HepG2 (cell line): ENCODE measurements around the gene NT5DC2. TPM values are rescaled to one million over a fixed set of nuclear protein-coding genes. Genes with fewer than 3 reads are reported as not detected.

ENCODE experiments used
- CENPX ChIP-seq: sonication (generic); formaldehyde crosslinking; IDR thresholded peaks from 2 replicates; pipeline ENCODE4 v1.9.0; 2021; ENCODE audit warnings: mild to moderate bottlenecking, missing genetic modification reagents, moderate library complexity
- DDIT3 ChIP-seq: sonication (generic); formaldehyde crosslinking; IDR thresholded peaks from 2 replicates; pipeline ENCODE4 v1.4.0; 2020; ENCODE audit warnings: mild to moderate bottlenecking, missing genetic modification reagents
- HOXA7 ChIP-seq: sonication (generic); formaldehyde crosslinking; IDR thresholded peaks from 2 replicates; pipeline ENCODE4 v1.8.1; 2022; ENCODE audit warnings: mild to moderate bottlenecking, missing genetic modification reagents, moderate library complexity
- KDM3A ChIP-seq: IDR thresholded peaks from 2 replicates; pipeline ENCODE4 v1.6.1; 2018; ENCODE audit warnings: low read depth, missing compliant biosample characterization
- KLF12 ChIP-seq: sonication (generic); formaldehyde crosslinking; IDR thresholded peaks from 2 replicates; pipeline ENCODE4 v1.4.0; 2020; ENCODE audit warnings: missing genetic modification reagents, borderline replicate concordance
- NCOA5 ChIP-seq: sonication (generic); formaldehyde crosslinking; IDR thresholded peaks from 2 replicates; pipeline ENCODE4 v1.4.0; 2020; ENCODE audit warnings: missing genetic modification reagents
- POGZ ChIP-seq: sonication (generic); formaldehyde crosslinking; IDR thresholded peaks from 2 replicates; pipeline ENCODE4 v1.4.0; 2020; ENCODE audit warnings: mild to moderate bottlenecking, missing genetic modification reagents
- PRDM4 ChIP-seq: sonication (generic); formaldehyde crosslinking; IDR thresholded peaks from 2 replicates; pipeline ENCODE4 v1.9.0; 2021; ENCODE audit warnings: missing genetic modification reagents, borderline replicate concordance
- RORA ChIP-seq: sonication (generic); formaldehyde crosslinking; IDR thresholded peaks from 2 replicates; pipeline ENCODE4 v1.5.0; 2020; ENCODE audit warnings: mild to moderate bottlenecking, missing genetic modification reagents, moderate library complexity
- TRAFD1 ChIP-seq: sonication (generic); formaldehyde crosslinking; IDR thresholded peaks from 2 replicates; pipeline ENCODE4 v1.5.1; 2020; ENCODE audit warnings: missing genetic modification reagents, mild to moderate bottlenecking, borderline replicate concordance
- YEATS4 ChIP-seq: sonication (generic); formaldehyde crosslinking; IDR thresholded peaks from 2 replicates; pipeline ENCODE4 v1.4.0; 2020; ENCODE audit warnings: missing genetic modification reagents, borderline replicate concordance
- ZNF512 ChIP-seq: sonication (generic); formaldehyde crosslinking; IDR thresholded peaks from 2 replicates; pipeline ENCODE4 v1.4.0; 2020; ENCODE audit warnings: mild to moderate bottlenecking, missing genetic modification reagents
- ZNF549 ChIP-seq: sonication (generic); formaldehyde crosslinking; IDR thresholded peaks from 2 replicates; pipeline ENCODE4 v1.5.0; 2020; ENCODE audit warnings: missing genetic modification reagents
- ZNF773 ChIP-seq: sonication (generic); formaldehyde crosslinking; IDR thresholded peaks from 2 replicates; pipeline ENCODE4 v1.4.0; 2020; ENCODE audit warnings: missing genetic modification reagents, borderline replicate concordance
- ZNF800 ChIP-seq: sonication (generic); formaldehyde crosslinking; IDR thresholded peaks from 2 replicates; pipeline ENCODE4 v1.4.0; 2020; ENCODE audit warnings: missing genetic modification reagents
- ZNF841 ChIP-seq: sonication (generic); formaldehyde crosslinking; IDR thresholded peaks from 2 replicates; pipeline ENCODE4 v1.8.1; 2023; ENCODE audit warnings: missing genetic modification reagents, borderline replicate concordance
- ZNF850 ChIP-seq: sonication (generic); formaldehyde crosslinking; conservative IDR thresholded peaks from 2 replicates; pipeline ENCODE4 v1.9.0; 2021; ENCODE audit warnings: mild to moderate bottlenecking, missing genetic modification reagents
- ZSCAN30 ChIP-seq: sonication (generic); formaldehyde crosslinking; IDR thresholded peaks from 2 replicates; pipeline ENCODE4 v1.5.0; 2020; ENCODE audit warnings: mild to moderate bottlenecking, missing genetic modification reagents
- polyA plus RNA-seq, 8 experiments: library from polyadenylated mRNA; depleted of rRNA in 3 of 8; stranded (reverse) in 7 of 8; unstranded in 1 of 8; fragments of >200 nt; fragmentation: Illumina TruSeq in 4 of 8; extraction: Trizol in 4 of 8; gene quantifications; 2 replicates each; pipeline versions ENCODE4 v1.2.1 to v1.2.3, GENCODE V29; 2011 to 2016; ENCODE audit warnings: low read depth in 4 of 8, missing spikeins in 1 of 8, mixed read lengths in 1 of 8; ENCODE audit not compliant: insufficient read depth in 1 of 8
- total RNA-seq, 5 experiments: library from RNA; depleted of rRNA; stranded (reverse); fragments of >200 nt; fragmentation: Illumina TruSeq; extraction: Trizol; gene quantifications; 2 replicates each; pipeline ENCODE4 v1.2.3, GENCODE V29; 2016; ENCODE audit warnings: low read depth in 1 of 5

Gene NT5DC2
- total and polyA plus RNA-seq, 2 of the 13 experiments (the other 11 are each of a cell fraction or from before 2014, with no cell fraction given): 131 to 240 TPM

GRCh38 chr3:52536369-52537164 is 2.9 kb upstream of the NT5DC2 start, which contains the start of gene UQCC5 (continued):
- 0 out of 2 replicates have a peak, but pooled peaks have one; percentile 30 for TF ChIP-seq ZNF512 (CRISPR knock-in tag)
- TF ChIP-seq ZNF800: no peak; the same call in 1 of the 2 replicates
- TF ChIP-seq HOXA7: no peak
- TF ChIP-seq ZNF850: 0 out of 2 replicates have a peak, but pooled peaks have one; percentile 62
- no peak for TF ChIP-seq RORA (CRISPR knock-in tag)
- TF ChIP-seq KLF12: no peak; the same call in none of the 2 replicates
- TF ChIP-seq ZNF841 (CRISPR knock-in tag): no peak
- TF ChIP-seq ZNF549 (CRISPR knock-in tag): no peak
- peak; percentile 94 for TF ChIP-seq YEATS4 (CRISPR knock-in tag)
- TF ChIP-seq KDM3A: 0 out of 2 replicates have a peak, but pooled peaks have one; percentile 55
- TF ChIP-seq PRDM4 (CRISPR knock-in tag): no peak
- TF ChIP-seq CENPX: no peak
- TF ChIP-seq ZNF773: no peak
- TF ChIP-seq TRAFD1 (CRISPR knock-in tag): peak; percentile 68; the same call in 1 of the 2 replicates
- no peak; the same call in 1 of the 2 replicates for TF ChIP-seq NCOA5 (CRISPR knock-in tag)
- no peak for TF ChIP-seq DDIT3
- TF ChIP-seq POGZ (CRISPR knock-in tag): peak; percentile 59
- no peak for TF ChIP-seq ZSCAN30 (CRISPR knock-in tag)
